GM13977 (cell line): ENCODE data around the gene CTNND1.
"Not testable (repeated sequence)": the region's sequence is repeated elsewhere in the genome, so short reads cannot be mapped to it uniquely, and the experiment has no call there.

ENCODE experiments used
- DNase-seq: peaks from one replicate; pipeline ENCODE4 v3.0.0; 2012; ENCODE audit warnings: low spot score
- in situ Hi-C: fragments of 300-500 bp; cut with MboI; formaldehyde crosslinking; loops from one replicate; pipeline ENCODE4 v1.12.0; 2022; ENCODE audit warnings: low sequenced_read_pairs, low pct_unique_long_range_greater_than_20kb, mixed read lengths, inconsistent platforms; ENCODE audit not compliant: unreplicated experiment
- TF ChIP-seq, protein P1 (sequence below): IDR thresholded peaks from 2 replicates; pipeline ENCODE4 v1.5.1; 2012; ENCODE audit warnings: mild to moderate bottlenecking, control low read depth; ENCODE audit not compliant: insufficient read depth; ENCODE audit errors: extremely low read depth, missing control alignments

Gene CTNND1

DNA sequence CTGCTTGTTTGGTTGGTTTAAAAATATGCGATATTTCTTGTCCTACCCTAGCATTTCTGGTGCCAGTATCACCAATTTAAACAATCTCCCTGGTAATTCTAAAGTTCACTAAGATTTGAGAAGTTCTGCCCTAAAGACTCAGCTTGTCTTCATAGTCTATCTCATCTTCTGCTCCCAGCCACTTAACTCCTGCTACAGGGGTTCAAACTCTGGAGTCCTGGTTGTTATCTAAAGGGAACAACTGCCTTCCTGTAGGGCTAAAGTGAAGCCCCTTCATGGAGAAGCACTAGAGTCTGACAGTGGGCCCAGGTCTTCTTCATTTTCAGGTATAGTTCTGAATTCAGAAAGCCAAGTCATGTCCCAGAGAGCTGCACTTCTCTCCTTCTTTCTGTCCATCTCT lies 73.2 kb downstream of the CTNND1 start:
- DNase-seq: no peak
- in situ Hi-C loops: no loop called here
- TF ChIP-seq, protein P1, sequence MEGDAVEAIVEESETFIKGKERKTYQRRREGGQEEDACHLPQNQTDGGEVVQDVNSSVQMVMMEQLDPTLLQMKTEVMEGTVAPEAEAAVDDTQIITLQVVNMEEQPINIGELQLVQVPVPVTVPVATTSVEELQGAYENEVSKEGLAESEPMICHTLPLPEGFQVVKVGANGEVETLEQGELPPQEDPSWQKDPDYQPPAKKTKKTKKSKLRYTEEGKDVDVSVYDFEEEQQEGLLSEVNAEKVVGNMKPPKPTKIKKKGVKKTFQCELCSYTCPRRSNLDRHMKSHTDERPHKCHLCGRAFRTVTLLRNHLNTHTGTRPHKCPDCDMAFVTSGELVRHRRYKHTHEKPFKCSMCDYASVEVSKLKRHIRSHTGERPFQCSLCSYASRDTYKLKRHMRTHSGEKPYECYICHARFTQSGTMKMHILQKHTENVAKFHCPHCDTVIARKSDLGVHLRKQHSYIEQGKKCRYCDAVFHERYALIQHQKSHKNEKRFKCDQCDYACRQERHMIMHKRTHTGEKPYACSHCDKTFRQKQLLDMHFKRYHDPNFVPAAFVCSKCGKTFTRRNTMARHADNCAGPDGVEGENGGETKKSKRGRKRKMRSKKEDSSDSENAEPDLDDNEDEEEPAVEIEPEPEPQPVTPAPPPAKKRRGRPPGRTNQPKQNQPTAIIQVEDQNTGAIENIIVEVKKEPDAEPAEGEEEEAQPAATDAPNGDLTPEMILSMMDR: no peak

DNA sequence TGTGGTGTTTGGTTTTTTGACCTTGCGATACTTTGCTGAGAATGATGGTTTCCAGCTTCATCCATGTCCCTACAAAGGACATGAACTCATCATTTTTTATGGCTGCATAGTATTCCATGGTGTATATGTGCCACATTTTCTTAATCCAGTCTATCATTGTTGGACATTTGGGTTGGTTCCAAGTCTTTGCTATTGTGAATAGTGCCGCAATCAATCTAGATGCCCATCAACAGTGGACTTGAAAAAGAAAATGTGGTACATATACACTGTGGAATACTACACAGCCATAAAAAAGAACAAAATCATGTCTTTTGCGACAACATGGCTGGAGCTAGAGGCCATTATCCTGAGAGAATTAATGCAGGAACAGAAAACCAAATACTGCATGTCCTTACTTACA lies 77.0 kb downstream of the CTNND1 start:
- DNase-seq, in situ Hi-C loops: not testable (repeated sequence)

DNA sequence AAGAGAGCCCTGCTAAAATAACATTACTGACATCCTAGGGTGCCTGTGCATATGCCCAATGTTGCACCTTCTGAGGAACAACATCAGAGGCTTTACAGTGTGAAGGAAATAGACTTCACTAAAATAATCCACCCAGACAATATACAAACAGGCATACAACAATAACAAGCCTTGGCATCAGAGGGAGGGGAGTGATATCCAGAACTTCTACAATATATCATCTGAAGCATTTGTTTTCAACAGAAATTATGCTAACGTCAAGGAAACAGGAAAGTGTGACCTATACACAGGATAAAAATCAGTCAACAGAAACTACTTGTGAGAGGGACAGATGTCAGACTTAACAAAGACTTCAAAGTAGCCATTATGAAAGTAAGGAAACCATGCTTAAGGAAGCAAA lies 81.3 kb downstream of the CTNND1 start:
- in situ Hi-C loops: no loop called here
- no peak for DNase-seq
- TF ChIP-seq, protein P1: no peak

DNA sequence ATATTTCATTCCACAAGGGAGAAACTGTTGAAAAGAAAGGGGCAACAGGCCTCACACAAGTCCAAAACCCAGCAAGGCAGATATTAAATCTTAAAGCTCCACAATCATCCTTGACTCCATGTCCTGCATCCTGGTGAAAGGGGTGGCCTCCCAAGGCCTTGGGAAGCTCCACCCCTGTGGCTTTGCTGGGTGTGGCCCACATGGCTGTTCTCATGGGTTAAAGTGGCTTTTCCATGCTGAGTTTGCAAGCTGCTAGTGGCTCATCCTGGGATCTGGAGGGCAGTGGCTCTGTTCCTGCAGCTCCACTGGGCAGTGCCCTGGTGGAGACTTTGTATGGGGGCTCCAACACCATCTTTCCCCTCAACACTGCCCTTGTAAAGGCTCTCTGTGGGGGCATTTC lies 106.4 kb downstream of the CTNND1 start:
- DNase-seq: no peak
- in situ Hi-C loops: no loop called here
- TF ChIP-seq, protein P1: no peak

DNA sequence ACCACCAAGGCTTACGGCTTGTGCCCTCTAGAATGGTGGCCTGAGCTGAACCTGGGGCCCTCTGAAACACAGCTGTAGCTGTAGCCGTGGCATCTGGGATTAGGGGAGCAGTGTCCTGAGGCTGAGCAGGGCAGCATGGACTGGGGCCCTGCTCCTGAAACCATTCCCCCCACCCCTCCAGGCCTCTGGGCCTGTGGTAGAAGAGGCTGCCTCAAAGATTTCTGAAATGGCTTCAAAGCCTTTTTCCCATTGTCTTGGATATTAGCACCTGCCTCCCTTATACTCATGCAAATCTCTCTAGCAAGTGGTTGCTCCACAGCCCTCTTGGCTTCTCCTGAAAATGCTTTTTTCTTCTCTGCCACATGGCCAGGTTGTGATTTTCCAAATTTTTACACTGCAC lies 106.9 kb downstream of the CTNND1 start:
- TF ChIP-seq, protein P1: no peak
- in situ Hi-C loops: no loop called here
- DNase-seq: no peak
